Natural killer cell (primary cell): Measurements from ENCODE around the gene SHROOM3. TPM values are rescaled to one million over a fixed set of nuclear protein-coding genes. Genes with fewer than 3 reads are reported as not detected.

Experiments
- ATAC-seq, 3 donors: fragments of 150-1000 bp in 2 of 3; fragments of 200-7000 bp in 1 of 3; cut with Tn5 transposase; 1 replicate in 1 of 3; 2 replicates in 2 of 3; pipeline ENCODE4 v1.10.0; 2021; ENCODE audit warnings: mild to moderate bottlenecking in 2 of 3, moderate library complexity in 2 of 3
- DNase-seq, 2 donors: peaks; one replicate each; pipeline versions ENCODE4 v3.0.0 to v3.0.0-alpha.2; 2013 to 2021; ENCODE audit warnings: mixed read lengths in 1 of 2
- H3K27ac ChIP-seq: one replicate; pipeline ENCODE4 v1.5.1; 2013; ENCODE audit warnings: mild to moderate bottlenecking, low read length
- H3K27me3 ChIP-seq: one replicate; pipeline ENCODE4 v1.6.1; 2013; ENCODE audit warnings: low read length; ENCODE audit not compliant: control insufficient read depth, insufficient read depth
- H3K36me3 ChIP-seq: one replicate; pipeline ENCODE4 v1.6.1; 2013; ENCODE audit warnings: low read length; ENCODE audit not compliant: control insufficient read depth, insufficient read depth
- H3K4me1 ChIP-seq: one replicate; pipeline ENCODE4 v1.6.1; 2013; ENCODE audit warnings: low read length; ENCODE audit not compliant: control insufficient read depth, insufficient read depth
- H3K4me3 ChIP-seq: one replicate; pipeline ENCODE4 v1.5.1; 2013; ENCODE audit warnings: low read length
- H3K9me3 ChIP-seq: one replicate; pipeline ENCODE4 v1.6.1; 2013; ENCODE audit warnings: low read length; ENCODE audit not compliant: control insufficient read depth, insufficient read depth
- H3K27ac Mint-ChIP-seq, 2 donors: one replicate each; pipeline ENCODE4 v1.8.0; 2022; ENCODE audit warnings: mild to moderate bottlenecking in 2 of 2, mixed read lengths in 2 of 2, moderate library complexity in 1 of 2
- H3K27me3 Mint-ChIP-seq, 2 donors: one replicate each; pipeline ENCODE4 v1.8.0; 2022; ENCODE audit warnings: low read depth in 2 of 2, mixed read lengths in 2 of 2
- H3K36me3 Mint-ChIP-seq: one replicate; pipeline ENCODE4 v1.8.0; 2022; ENCODE audit warnings: mixed read lengths
- H3K4me1 Mint-ChIP-seq, 2 donors: one replicate each; pipeline ENCODE4 v1.8.0; 2022; ENCODE audit warnings: mixed read lengths in 2 of 2
- H3K4me3 Mint-ChIP-seq: one replicate; pipeline ENCODE4 v1.8.0; 2022; ENCODE audit warnings: mild to moderate bottlenecking, moderate library complexity, mixed read lengths
- H3K9me3 Mint-ChIP-seq, 2 donors: one replicate each; pipeline ENCODE4 v1.8.0; 2022; ENCODE audit warnings: mixed read lengths in 2 of 2
- WGBS: methylation state at CpG from one replicate; pipeline ENCODE4 v1.1.7; 2013; ENCODE audit warnings: missing lambda C conversion rate; ENCODE audit not compliant: insufficient coverage; 5-methylcytosine and 5-hydroxymethylcytosine counted together
- intact Hi-C: fragments of 100-400 bp; cut with micrococcal nuclease; formaldehyde crosslinking; loops from one replicate; pipeline ENCODE4 v1.14.2; 2022
- total RNA-seq, 4 donors: library from RNA; stranded (reverse); fragments of 120-200 nt in 1 of 4; gene quantifications; one replicate each; pipeline versions ENCODE4 v1.2.3 to v1.2.4, GENCODE V29; 2013 to 2022
- TF ChIP-seq, protein P1 (sequence below): fragments of 200-600 bp; IDR thresholded peaks from one replicate; pipeline ENCODE4 v1.8.0; 2022; ENCODE audit warnings: antibody characterized with exemption

The SHROOM3 gene
- total RNA-seq, 3 donors from 2014 or later (not counting 1 experiment from before 2014, with no cell fraction given), result 0.63 TPM; not detected in 2

DNA sequence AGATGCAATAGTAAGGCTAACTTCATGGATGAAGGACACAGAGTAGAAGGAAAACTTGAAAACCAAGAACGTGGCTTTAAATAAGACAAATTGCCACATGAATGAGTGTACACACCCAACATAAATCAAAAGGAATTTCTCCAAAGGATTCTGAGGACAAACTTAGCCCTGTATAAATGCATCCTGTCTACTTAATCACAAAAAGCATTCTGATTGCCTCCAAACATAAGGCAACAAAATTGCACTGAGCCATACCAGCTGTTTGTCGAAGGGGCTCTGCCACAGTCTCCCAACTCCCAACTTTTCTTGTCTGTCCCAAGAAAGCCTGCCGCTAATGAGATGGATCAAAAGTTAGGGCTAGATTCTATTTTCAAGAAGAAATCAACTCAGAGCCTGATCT lies 268.6 kb downstream of the SHROOM3 start:
- H3K9me3 ChIP-seq, result no peaks in the 10 kb centered on the region
- ATAC-seq (no peak), DNase-seq (no peak)
- H3K4me3 ChIP-seq, result no peak overlapping the region
- no peak overlapping the region for H3K27ac ChIP-seq
- H3K36me3 Mint-ChIP-seq, result no peaks in the 10 kb centered on the region
- no peaks in the 10 kb centered on the region for H3K4me1 ChIP-seq
- TF ChIP-seq, protein P1, sequence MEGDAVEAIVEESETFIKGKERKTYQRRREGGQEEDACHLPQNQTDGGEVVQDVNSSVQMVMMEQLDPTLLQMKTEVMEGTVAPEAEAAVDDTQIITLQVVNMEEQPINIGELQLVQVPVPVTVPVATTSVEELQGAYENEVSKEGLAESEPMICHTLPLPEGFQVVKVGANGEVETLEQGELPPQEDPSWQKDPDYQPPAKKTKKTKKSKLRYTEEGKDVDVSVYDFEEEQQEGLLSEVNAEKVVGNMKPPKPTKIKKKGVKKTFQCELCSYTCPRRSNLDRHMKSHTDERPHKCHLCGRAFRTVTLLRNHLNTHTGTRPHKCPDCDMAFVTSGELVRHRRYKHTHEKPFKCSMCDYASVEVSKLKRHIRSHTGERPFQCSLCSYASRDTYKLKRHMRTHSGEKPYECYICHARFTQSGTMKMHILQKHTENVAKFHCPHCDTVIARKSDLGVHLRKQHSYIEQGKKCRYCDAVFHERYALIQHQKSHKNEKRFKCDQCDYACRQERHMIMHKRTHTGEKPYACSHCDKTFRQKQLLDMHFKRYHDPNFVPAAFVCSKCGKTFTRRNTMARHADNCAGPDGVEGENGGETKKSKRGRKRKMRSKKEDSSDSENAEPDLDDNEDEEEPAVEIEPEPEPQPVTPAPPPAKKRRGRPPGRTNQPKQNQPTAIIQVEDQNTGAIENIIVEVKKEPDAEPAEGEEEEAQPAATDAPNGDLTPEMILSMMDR, result no peak
- H3K27me3 Mint-ChIP-seq, result peaks cover 0 to 5% of the 10 kb centered on the region in 2 donors
- no peaks in the 10 kb centered on the region for H3K36me3 ChIP-seq
- no peaks in the 10 kb centered on the region for H3K4me1 Mint-ChIP-seq
- no peaks in the 10 kb centered on the region for H3K9me3 Mint-ChIP-seq
- 82% methylated on average over 3 of the region's 3 CpGs for WGBS
- no peak overlapping the region for H3K4me3 Mint-ChIP-seq
- intact Hi-C loops, result no loop called here
- H3K27ac Mint-ChIP-seq, result no peak overlapping the region
- no peaks in the 10 kb centered on the region for H3K27me3 ChIP-seq

DNA sequence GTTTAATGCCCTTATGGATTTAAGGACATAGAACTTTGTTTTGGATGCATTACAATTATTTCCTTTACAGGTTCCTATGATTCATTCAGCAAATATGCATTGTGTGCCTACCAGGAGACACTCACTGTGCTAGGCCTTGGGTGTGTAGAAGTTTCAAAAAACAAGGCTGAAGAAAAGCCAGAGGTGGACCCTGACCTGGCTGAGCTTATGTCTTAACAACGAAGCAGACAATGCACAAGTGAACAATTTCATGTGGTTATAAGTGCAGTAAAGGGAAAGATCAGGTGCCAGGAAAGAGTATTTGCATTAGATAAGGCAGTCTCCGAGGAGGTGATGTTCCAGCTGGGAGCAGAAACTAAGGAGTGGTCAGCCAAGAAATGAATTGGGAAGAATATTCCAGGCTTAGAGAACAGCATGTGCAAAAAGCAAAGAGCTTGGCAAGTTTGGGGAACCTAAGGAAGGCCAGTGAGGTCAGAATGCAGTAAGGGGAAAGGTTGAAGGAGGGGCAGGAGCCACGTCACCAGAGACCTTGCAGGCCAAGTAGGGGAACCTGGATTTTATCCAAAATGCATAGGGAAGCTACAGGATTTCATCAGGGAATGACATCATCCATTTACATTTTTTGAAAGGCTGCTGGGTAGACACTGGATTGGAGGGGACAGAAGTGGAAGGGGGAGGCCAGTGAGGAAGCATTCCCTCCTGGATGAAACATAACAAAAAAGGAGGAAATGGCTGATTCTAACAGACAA lies 269.3 kb downstream of the SHROOM3 start:
- Histone ChIP-seq H3K36me3 (no peaks in the 10 kb centered on the region), H3K4me1 (no peaks in the 10 kb centered on the region), H3K27ac (no peak overlapping the region), H3K27me3 (no peaks in the 10 kb centered on the region), H3K9me3 (no peaks in the 10 kb centered on the region), H3K4me3 (no peak overlapping the region)
- 88% methylated on average over 3 of the region's 3 CpGs for WGBS
- TF ChIP-seq, protein P1, result no peak
- H3K27me3 Mint-ChIP-seq, result peaks cover 0 to 5% of the 10 kb centered on the region in 2 donors
- H3K27ac Mint-ChIP-seq, result no peak overlapping the region
- no peaks in the 10 kb centered on the region for H3K4me1 Mint-ChIP-seq
- DNase-seq (no peak), ATAC-seq (no peak)
- no peak overlapping the region for H3K4me3 Mint-ChIP-seq
- intact Hi-C loops, result no loop called here
- no peaks in the 10 kb centered on the region for H3K9me3 Mint-ChIP-seq
- H3K36me3 Mint-ChIP-seq, result no peaks in the 10 kb centered on the region

DNA sequence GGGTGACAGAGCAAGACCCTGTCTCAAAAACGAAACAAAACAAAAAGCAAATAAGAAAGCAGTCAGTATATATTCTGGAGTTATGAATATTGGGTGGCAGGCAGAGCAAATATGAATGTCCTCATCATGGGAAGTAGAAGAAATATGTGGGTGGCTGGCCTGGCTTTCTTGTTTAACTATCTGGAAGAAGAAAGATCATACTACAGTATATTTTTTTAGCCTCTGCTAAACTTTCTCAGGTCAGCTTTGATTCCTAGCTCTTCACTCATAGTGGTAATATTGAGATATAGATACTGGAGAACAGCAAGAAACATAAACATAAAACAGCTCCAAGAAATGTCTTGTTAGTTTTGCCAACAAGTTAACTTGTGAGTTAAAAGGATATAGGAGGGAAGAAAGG lies 270.4 kb downstream of the SHROOM3 start:
- no peaks in the 10 kb centered on the region for H3K36me3 Mint-ChIP-seq
- no peak overlapping the region for H3K4me3 ChIP-seq
- H3K4me1 Mint-ChIP-seq, result no peaks in the 10 kb centered on the region
- H3K27ac Mint-ChIP-seq, result no peak overlapping the region
- TF ChIP-seq, protein P1, result no peak
- no peak for DNase-seq
- intact Hi-C loops, result no loop called here
- H3K27ac ChIP-seq, result no peak overlapping the region
- H3K9me3 Mint-ChIP-seq, result no peaks in the 10 kb centered on the region
- H3K27me3 Mint-ChIP-seq, result peaks cover 0 to 5% of the 10 kb centered on the region in 2 donors
- no peaks in the 10 kb centered on the region for H3K4me1 ChIP-seq
- no peaks in the 10 kb centered on the region for H3K36me3 ChIP-seq
- ATAC-seq, result no peak
- WGBS, result 89% methylated on average over 1 of the region's 1 CpG
- no peaks in the 10 kb centered on the region for H3K27me3 ChIP-seq
- H3K9me3 ChIP-seq, result no peaks in the 10 kb centered on the region
- H3K4me3 Mint-ChIP-seq, result no peak overlapping the region

DNA sequence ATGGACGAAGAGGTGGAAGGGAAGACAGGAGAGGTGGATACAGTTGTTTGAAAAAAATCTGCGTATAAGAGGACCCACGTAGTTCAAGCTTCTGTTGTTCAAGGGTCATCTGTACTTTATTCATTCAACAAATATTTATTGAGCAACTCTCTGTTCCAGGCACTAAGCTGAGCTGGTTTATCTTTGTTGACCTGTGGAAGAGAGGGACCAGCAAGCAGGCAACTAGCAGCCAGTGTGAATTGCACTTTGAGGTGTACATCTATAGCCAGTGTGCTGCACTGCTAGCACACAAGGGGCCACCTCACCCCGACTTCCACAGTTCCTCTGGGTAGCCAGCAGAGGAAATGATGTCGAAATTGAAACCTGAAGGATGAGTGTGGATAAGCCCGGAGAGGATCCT lies 271.6 kb downstream of the SHROOM3 start:
- Mint-ChIP-seq H3K4me3 (no peak overlapping the region), H3K9me3 (no peaks in the 10 kb centered on the region), H3K27me3 (peaks cover 0 to 5% of the 10 kb centered on the region in 2 donors), H3K4me1 (no peaks in the 10 kb centered on the region), H3K36me3 (no peaks in the 10 kb centered on the region), H3K27ac (no peak overlapping the region)
- Histone ChIP-seq H3K27me3 (no peaks in the 10 kb centered on the region), H3K36me3 (no peaks in the 10 kb centered on the region), H3K4me1 (no peaks in the 10 kb centered on the region), H3K9me3 (no peaks in the 10 kb centered on the region), H3K4me3 (no peak overlapping the region), H3K27ac (no peak overlapping the region)
- 90% methylated on average over 4 of the region's 6 CpGs for WGBS
- TF ChIP-seq, protein P1, result no peak
- no peak for ATAC-seq
- DNase-seq, result no peak
- intact Hi-C loops, result no loop called here
